ENCODE measurements around the gene STRA8.

DNA sequence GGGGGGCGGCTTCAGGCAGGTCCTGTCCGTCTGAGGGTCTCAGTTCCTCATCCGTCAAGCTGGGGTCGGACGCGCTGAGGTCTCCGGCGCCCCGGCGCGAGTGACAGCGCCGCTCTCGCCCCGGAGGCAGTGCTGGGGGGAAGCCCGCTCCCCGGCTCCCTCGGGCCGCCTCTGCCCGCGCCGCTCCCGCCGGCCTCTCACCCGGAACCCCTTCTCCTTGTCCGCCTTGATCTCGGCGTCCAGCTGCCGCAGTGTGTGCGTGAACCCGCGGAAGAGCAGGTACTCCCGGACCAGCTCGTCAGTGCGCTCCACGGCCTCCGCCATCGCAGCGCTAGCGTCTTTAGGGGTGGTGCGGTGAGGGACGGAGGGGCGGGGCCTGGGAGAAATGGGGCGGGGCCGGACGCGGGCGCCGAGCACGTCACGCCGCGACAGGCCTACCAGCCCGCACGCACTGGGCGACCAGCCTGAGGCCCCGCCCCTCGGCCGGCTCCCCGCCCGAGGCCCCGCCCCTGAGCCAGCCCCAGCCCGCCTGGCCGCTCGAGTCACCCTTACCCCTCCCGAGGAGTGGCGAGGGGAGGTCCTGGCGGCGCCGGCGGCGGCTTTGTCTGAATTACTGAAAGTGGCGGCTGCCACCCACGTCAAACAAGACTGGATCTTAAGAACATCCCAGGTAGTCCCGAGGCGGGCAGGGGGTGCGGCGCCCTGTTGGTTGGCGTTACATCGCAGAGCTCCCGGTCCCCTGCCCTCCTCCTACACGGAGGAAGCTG lies 22.3 kb upstream of the STRA8 start, which contains the start of gene WDR91:
- TF ChIP-seq, protein P1, sequence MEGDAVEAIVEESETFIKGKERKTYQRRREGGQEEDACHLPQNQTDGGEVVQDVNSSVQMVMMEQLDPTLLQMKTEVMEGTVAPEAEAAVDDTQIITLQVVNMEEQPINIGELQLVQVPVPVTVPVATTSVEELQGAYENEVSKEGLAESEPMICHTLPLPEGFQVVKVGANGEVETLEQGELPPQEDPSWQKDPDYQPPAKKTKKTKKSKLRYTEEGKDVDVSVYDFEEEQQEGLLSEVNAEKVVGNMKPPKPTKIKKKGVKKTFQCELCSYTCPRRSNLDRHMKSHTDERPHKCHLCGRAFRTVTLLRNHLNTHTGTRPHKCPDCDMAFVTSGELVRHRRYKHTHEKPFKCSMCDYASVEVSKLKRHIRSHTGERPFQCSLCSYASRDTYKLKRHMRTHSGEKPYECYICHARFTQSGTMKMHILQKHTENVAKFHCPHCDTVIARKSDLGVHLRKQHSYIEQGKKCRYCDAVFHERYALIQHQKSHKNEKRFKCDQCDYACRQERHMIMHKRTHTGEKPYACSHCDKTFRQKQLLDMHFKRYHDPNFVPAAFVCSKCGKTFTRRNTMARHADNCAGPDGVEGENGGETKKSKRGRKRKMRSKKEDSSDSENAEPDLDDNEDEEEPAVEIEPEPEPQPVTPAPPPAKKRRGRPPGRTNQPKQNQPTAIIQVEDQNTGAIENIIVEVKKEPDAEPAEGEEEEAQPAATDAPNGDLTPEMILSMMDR (IDR thresholded peaks at IDR 0.05), result no peak
- TF ChIP-seq POLR2A (IDR thresholded peaks at IDR 0.05) (peak; percentile 50 to 60), EP300 (IDR thresholded peaks at IDR 0.05) (no peak)
